Fibroblast of peridontal ligament (primary cell): ENCODE data around the gene THRB.

ENCODE experiments used
- DNase-seq: peaks from one replicate; pipeline ENCODE4 v3.0.0-alpha.2; 2010; ENCODE audit errors: extremely low read depth

Gene THRB

GRCh38 chr3:24182756-24183155 is 311.9 kb downstream of the THRB start:
- DNase-seq, result no peak

- DNase-seq, result no peak
Observed at GRCh38 chr3:24181256-24181655, 313.4 kb downstream of the THRB start.

DNA sequence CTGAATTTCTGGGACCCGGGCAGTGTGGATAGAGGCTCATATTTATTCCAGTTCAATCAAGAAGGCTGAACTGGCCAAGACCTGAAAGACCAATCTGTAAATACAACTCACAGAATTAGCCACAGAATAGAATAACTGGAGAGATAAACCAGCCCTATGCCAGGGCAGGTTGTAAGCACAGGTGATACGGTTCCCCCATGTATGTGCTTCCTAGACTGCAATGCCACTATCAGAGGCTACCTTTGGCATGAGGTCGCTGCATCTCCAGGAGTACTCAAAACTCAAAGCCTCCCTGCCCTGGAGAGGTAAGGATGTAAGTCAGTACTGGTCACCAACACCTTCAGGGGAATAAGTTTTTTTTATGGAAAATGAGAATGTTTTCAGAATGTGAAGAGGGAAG is 314.0 kb downstream of the THRB start:
- DNase-seq, result no peak

DNA sequence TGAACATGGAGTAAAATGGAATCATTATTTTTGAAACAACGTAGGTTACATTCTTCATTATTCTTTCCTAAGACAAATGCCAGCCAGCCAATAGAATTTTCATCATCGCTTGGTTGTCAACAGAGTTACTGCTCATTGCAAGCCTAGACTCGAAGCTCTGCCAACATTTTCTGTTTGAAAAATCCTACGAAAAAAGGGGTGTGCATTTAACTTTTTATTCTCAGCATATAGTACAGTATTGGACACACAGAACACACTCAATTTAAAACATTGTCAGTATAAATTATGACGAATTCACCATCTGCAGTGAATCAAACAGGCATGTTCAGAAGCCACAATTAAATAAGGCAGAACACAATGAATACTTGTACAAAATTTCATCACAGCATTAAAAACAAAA is 317.4 kb downstream of the THRB start:
- DNase-seq, result peak; percentile 73

DNA sequence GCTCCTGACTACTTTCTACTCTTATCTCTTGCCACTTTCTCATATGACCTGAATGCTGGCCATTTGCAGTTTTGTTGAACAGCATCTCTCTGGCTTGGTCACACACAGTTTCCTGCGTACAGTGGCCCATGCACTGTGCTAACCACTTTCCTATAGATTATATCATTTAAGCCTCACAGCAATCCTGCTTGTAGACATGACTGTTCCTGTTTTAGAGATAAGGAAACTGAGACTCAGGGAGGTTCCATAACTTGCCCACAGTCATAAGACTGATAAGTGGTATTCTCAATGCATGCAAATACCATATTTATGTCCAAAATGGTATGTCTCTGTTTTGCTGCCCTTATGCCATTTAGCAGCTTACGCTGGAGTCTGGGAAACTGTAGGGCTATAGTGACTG is 320.0 kb downstream of the THRB start:
- DNase-seq, result no peak

DNA sequence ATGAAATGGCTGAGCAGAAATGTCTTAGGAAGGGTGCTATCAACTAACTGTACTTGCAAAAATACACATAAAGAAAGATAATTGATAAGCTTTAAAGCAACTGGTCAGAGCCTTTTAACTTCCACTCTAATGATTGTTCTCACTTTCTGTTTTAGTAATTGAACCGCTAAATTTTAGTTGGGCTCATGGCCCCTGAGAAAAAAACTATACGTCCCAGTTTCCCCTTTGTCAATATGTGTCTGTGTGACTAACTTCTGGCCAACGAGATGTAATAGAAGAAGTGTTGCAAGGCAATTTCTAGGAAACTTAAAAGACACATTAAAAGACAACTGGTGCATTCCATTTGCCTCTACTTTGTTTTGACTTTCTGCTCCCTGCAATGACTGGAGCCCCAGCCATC is 325.7 kb downstream of the THRB start:
- no peak for DNase-seq

- DNase-seq, result no peak
Observed at GRCh38 chr3:24167429-24167828, 327.2 kb downstream of the THRB start.

DNA sequence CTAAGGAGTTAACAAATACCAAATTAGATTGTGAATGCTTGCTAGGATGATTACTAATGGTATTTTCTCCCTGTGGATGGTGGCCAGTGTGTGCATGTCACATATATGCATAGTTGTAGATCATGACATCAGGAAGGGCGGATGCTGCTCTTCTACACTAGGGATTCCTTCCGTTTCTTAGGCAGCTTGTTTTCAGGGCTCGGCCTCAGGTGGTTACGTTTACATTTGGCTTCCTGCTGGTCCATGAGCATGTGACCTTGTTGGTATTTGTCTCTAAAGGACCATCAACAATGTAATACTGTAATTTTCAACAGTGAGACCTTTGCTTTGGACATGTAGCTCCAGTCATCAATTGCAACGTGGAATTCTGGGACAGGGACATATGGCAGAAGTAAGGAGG is 328.1 kb downstream of the THRB start:
- no peak for DNase-seq

DNA sequence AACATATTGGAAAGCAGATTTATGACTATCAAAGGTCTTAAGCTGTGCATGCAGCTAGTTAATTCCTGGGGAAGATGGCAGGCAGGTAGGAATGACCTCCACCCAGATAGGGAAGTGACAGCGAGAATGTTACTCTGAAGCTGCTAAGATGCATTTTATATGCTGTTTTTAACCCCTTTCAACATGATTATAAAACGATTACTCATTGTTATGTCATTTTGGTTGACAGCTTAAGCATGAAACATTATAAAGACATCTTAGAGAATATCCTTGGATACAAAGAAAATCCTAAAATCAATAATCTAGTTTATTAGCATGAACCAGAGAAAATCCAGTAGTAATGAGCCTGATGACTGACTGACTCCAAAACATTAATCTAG is 329.1 kb downstream of the THRB start:
- no peak for DNase-seq

DNA sequence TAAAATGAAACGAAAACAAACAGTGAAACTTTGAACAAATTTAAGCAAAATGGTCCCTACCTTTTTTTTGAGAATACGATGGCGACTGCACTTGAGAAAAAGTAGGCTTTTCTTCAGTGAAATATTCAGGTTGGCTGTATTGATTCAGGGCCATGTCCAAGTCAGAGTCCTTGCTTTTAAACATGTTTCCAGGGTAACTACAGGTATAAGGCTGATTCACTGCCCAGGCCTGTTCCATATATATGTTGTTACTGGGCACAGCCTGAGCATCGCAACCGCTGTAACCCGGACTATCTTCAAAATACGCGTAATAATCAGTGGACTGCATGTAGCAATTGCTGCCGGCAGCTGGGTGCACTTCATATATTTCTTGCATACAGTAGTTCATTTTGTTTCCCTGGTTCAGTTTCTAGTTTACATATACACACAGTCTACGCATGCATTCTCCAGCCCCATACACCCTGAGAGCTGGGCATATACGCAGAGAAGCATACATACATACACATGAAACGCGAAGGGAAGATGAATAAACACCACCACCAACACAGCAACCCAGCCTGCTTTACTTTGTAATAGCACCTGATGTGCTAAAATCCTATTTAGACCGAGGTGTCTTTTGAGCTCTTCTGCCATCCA is 329.6 kb downstream of the THRB start:
- DNase-seq, result no peak

- DNase-seq, result no peak
Observed at GRCh38 chr3:24162929-24163328, 331.7 kb downstream of the THRB start.

- DNase-seq, result no peak
Observed at GRCh38 chr3:24161841-24162240, 332.8 kb downstream of the THRB start.

- DNase-seq, result peak; percentile 35
Observed at GRCh38 chr3:24160424-24161095, 334.1 kb downstream of the THRB start.

DNA sequence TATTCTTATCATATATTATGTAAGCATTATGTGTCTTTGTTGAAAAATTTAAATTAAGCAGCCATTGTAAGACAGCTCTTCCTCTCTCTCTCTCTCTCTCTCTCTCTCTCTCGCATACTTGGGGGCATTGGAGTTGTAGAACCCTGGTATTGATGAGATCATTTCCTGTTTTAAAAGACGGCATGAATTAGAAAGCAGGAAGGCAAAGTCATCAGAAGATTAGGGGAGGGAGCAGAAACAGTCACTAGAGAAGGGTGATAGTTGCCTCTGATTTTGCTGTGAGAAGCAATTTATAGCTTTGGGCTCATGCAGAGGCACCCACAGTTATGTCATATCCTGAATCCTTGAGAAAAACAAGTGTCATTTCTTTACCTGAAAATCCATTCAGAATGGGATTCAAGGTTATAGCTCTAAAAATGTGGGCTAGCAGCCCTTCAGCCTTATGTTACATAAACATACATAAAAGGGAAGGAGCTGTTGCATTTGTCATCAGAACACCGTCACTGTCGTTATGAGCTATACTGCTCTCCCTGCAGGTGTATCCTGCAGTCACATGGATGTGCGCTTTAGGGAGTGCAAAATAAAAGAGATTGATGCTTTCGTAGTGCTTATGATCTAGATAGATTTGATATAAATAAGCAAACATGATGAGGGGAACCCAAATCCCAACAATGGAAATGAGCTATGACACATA is 335.7 kb downstream of the THRB start:
- no peak for DNase-seq

DNA sequence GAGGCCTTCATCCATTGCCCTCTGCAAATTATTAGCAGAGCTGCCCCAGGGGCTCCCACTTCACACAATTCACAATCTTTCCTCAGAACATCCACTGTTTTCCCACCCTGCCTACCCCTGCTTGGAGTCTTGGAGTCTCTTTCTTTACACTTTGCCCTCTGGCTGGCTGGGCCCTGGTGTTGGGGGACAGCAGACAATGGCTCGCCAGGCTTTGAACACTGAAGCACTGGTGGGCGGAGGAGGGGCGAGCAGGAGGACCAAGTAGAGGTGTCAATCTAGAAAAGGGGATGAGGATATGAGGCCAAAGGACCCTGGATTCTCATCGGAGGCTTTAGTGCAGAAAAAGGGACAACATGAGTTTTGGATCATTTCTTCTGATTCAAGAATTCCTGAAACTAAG is 337.5 kb downstream of the THRB start:
- DNase-seq, result no peak

DNA sequence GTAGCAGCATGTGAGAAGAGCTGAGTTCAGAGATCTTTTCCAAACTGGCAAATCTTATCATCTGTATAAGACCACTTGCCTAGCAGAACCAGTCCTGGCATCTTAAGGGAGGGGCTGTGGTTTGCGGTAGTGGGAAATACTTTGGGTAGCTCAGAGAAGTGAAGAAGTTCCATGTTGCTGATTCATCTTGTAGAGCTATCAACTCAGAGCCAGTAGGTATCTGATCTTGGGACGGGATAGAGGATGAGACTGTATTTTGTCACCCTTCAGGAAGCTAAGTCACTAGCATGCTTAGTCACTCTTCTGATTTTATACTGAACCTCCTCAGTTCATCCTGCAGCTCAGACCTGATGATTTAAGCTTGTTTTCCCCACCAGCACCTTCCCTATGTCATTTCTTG is 338.2 kb downstream of the THRB start:
- peak; percentile 34 for DNase-seq

- no peak for DNase-seq
Observed at GRCh38 chr3:24155276-24155675, 339.4 kb downstream of the THRB start.

- no peak for DNase-seq
Observed at GRCh38 chr3:24154781-24155180, 339.9 kb downstream of the THRB start.

GRCh38 chr3:24154013-24154695 is 340.5 kb downstream of the THRB start:
- no peak for DNase-seq

GRCh38 chr3:24151594-24151993 is 343.1 kb downstream of the THRB start:
- no peak for DNase-seq

- DNase-seq, result no peak
Observed at GRCh38 chr3:24149032-24149431, 345.6 kb downstream of the THRB start.

GRCh38 chr3:24145981-24146822 is 348.4 kb downstream of the THRB start:
- DNase-seq, result peak; percentile 97
